HFFc6 (cell line): ENCODE data around the gene TNS4. TPM values are rescaled to one million over a fixed set of nuclear protein-coding genes. Genes with fewer than 3 reads are reported as not detected.
A peak's percentile ranks its signal among the peaks of the same experiment; 100 is the strongest.

Experiments used
- DNase-seq: peaks from one replicate; pipeline ENCODE4 v3.0.0-alpha.2; 2018
- H3K27ac Mint-ChIP-seq: 2 replicates; pipeline ENCODE4 v1.8.0; 2020; ENCODE audit warnings: mild to moderate bottlenecking, mixed read lengths
- H3K27me3 Mint-ChIP-seq: 2 replicates; pipeline ENCODE4 v1.8.0; 2021; ENCODE audit warnings: mild to moderate bottlenecking, moderate library complexity, mixed read lengths; ENCODE audit not compliant: insufficient read depth
- H3K36me3 Mint-ChIP-seq: 2 replicates; pipeline ENCODE4 v1.8.0; 2021; ENCODE audit warnings: low read depth, mixed read lengths
- H3K4me1 Mint-ChIP-seq: 2 replicates; pipeline ENCODE4 v1.8.0; 2020; ENCODE audit warnings: low read depth, mixed read lengths
- H3K4me3 Mint-ChIP-seq: 2 replicates; pipeline ENCODE4 v1.8.0; 2020; ENCODE audit warnings: mild to moderate bottlenecking, moderate library complexity, mixed read lengths
- H3K9me3 Mint-ChIP-seq: 2 replicates; pipeline ENCODE4 v1.8.0; 2020; ENCODE audit warnings: mild to moderate bottlenecking, mixed read lengths
- CTCF ChIP-seq: fragments of 200-600 bp; sonication (generic); IDR thresholded peaks from 2 replicates; pipeline ENCODE4 v1.5.0; 2021; ENCODE audit warnings: antibody characterized with exemption, mild to moderate bottlenecking
- total RNA-seq, 6 experiments: library from RNA; stranded (reverse); fragmentation: NEBNext Ultra II Directional; extraction: Animal tissue kit (Norgen Biotek cat#: 25700); gene quantifications; 2 replicates in 1 of 6; 3 replicates in 5 of 6; pipeline ENCODE4 v1.2.3, GENCODE V29; 2021

Gene TNS4
- total RNA-seq, 6 experiments from 2014 or later = 0.17 TPM; not detected in 5

- no peaks in the 10 kb centered on the region for H3K36me3 Mint-ChIP-seq
Measured at GRCh38 chr17:40467281-40467867, 34.0 kb downstream of the TNS4 start.

GRCh38 chr17:40466298-40466971 is 35.0 kb downstream of the TNS4 start:
- Mint-ChIP-seq H3K4me1 (peaks cover 20% of the 10 kb centered on the region), H3K36me3 (no peaks in the 10 kb centered on the region), H3K27me3 (peaks cover 43% of the 10 kb centered on the region), H3K27ac (no peak overlapping the region), H3K9me3 (0 out of 2 replicates have a peak, but pooled peaks cover 4% of the 10 kb centered on the region), H3K4me3 (no peak overlapping the region)
- no peak for DNase-seq
- TF ChIP-seq CTCF = no peak

More at GRCh38 chr17:40467281-40467867, 34.0 kb downstream of the TNS4 start:
- Mint-ChIP-seq H3K4me3 (no peak overlapping the region), H3K27ac (no peak overlapping the region), H3K27me3 (peaks cover 45% of the 10 kb centered on the region), H3K9me3 (0 out of 2 replicates have a peak, but pooled peaks cover 4% of the 10 kb centered on the region), H3K4me1 (peaks cover 20% of the 10 kb centered on the region)
- TF ChIP-seq CTCF = no peak
- no peak for DNase-seq

GRCh38 chr17:40464392-40464855 is 37.0 kb downstream of the TNS4 start:
- H3K27ac Mint-ChIP-seq = peak overlapping the region; percentile 38; the same call in 1 of the 2 replicates
- TF ChIP-seq CTCF = no peak
- peaks cover 29% of the 10 kb centered on the region for H3K4me1 Mint-ChIP-seq
- H3K4me3 Mint-ChIP-seq = peak overlapping the region; percentile 14; the same call in 1 of the 2 replicates
- H3K27me3 Mint-ChIP-seq = peaks cover 40% of the 10 kb centered on the region
- H3K9me3 Mint-ChIP-seq = 0 out of 2 replicates have a peak, but pooled peaks cover 4% of the 10 kb centered on the region
- no peak for DNase-seq
- H3K36me3 Mint-ChIP-seq = no peaks in the 10 kb centered on the region

- no peak for DNase-seq
- H3K4me1 Mint-ChIP-seq = peaks cover 42% of the 10 kb centered on the region
- H3K27me3 Mint-ChIP-seq = peaks cover 31% of the 10 kb centered on the region
- H3K36me3 Mint-ChIP-seq = peaks cover 7% of the 10 kb centered on the region
- TF ChIP-seq CTCF = no peak
- H3K9me3 Mint-ChIP-seq = 0 out of 2 replicates have a peak, but pooled peaks cover 4% of the 10 kb centered on the region
- no peak overlapping the region for H3K27ac Mint-ChIP-seq
- H3K4me3 Mint-ChIP-seq = no peak overlapping the region
Measured at GRCh38 chr17:40463122-40463550, 38.3 kb downstream of the TNS4 start.

GRCh38 chr17:40462343-40463121 is 38.9 kb downstream of the TNS4 start:
- Mint-ChIP-seq H3K27me3 (peaks cover 31% of the 10 kb centered on the region), H3K4me3 (no peak overlapping the region; the same call in 1 of the 2 replicates), H3K4me1 (peaks cover 48% of the 10 kb centered on the region), H3K9me3 (0 out of 2 replicates have a peak, but pooled peaks cover 4% of the 10 kb centered on the region), H3K27ac (0 out of 2 replicates have a peak overlapping the region, but pooled peaks have one; percentile 33), H3K36me3 (peaks cover 7% of the 10 kb centered on the region)
- no peak for TF ChIP-seq CTCF
- DNase-seq = no peak
